Liver (tissue), 3 donors: ENCODE data around the gene ALG6.

Experiments used
- ATF3 ChIP-seq: IDR thresholded peaks from 2 replicates; pipeline ENCODE4 v1.6.1; 2016; ENCODE audit warnings: antibody characterized with exemption
- CTCF ChIP-seq: fragments of 150-350 bp; IDR thresholded peaks from 2 replicates; pipeline ENCODE4 v1.5.1; 2017; ENCODE audit warnings: improper control_type of control experiment, low read depth, low read length; ENCODE audit not compliant: missing input control
- EGR1 ChIP-seq, 2 donors: IDR thresholded peaks; 2 replicates each; pipeline ENCODE4 v1.6.1; 2016 to 2018; ENCODE audit warnings: antibody characterized with exemption in 2 of 2, low read depth in 2 of 2
- FOXA1 ChIP-seq: IDR thresholded peaks from 2 replicates; pipeline ENCODE4 v1.6.1; 2016; ENCODE audit warnings: antibody characterized with exemption
- GABPA ChIP-seq, 2 donors: IDR thresholded peaks in 1 of 2; conservative IDR thresholded peaks in 1 of 2; 2 replicates each; pipeline ENCODE4 v1.6.1; 2016; ENCODE audit warnings: antibody characterized with exemption in 2 of 2, mild to moderate bottlenecking in 1 of 2, moderate library complexity in 1 of 2
- JUND ChIP-seq, 2 donors: IDR thresholded peaks; 2 replicates each; pipeline ENCODE4 v1.6.1; 2016; ENCODE audit warnings: antibody characterized with exemption in 2 of 2
- MAX ChIP-seq: IDR thresholded peaks from 2 replicates; pipeline ENCODE4 v1.6.1; 2016; ENCODE audit warnings: antibody characterized with exemption
- NR2F2 ChIP-seq: IDR thresholded peaks from 2 replicates; pipeline ENCODE4 v1.6.1; 2016; ENCODE audit warnings: antibody characterized with exemption
- RAD21 ChIP-seq, 2 donors: IDR thresholded peaks; 2 replicates each; pipeline ENCODE4 v1.6.1; 2016; ENCODE audit warnings: antibody characterized with exemption in 2 of 2, mild to moderate bottlenecking in 2 of 2
- REST ChIP-seq: IDR thresholded peaks from 2 replicates; pipeline ENCODE4 v1.6.1; 2016; ENCODE audit warnings: antibody characterized with exemption, mild to moderate bottlenecking
- SP1 ChIP-seq: IDR thresholded peaks from 2 replicates; pipeline ENCODE4 v1.6.1; 2018; ENCODE audit warnings: antibody characterized with exemption, mild to moderate bottlenecking
- TAF1 ChIP-seq: conservative IDR thresholded peaks from 2 replicates; pipeline ENCODE4 v1.6.1; 2016; ENCODE audit warnings: antibody characterized with exemption, mild to moderate bottlenecking
- YY1 ChIP-seq: IDR thresholded peaks from 2 replicates; pipeline ENCODE4 v1.6.1; 2016; ENCODE audit warnings: antibody characterized with exemption, mild to moderate bottlenecking
- ZBTB33 ChIP-seq: IDR thresholded peaks from 2 replicates; pipeline ENCODE4 v1.6.1; 2016; ENCODE audit warnings: antibody characterized with exemption
- donor health status: healthy.
- donor health status: healthy.

- TF ChIP-seq YY1 (no peak), RAD21 (IDR thresholded peaks at IDR 0.05) (no peak), CTCF (no peak), ATF3 (no peak), SP1 (no peak), GABPA (IDR thresholded peaks at IDR 0.05 in 1 of 2, conservative IDR thresholded peaks at IDR 0.05 in 1 of 2) (no peak), NR2F2 (no peak), JUND (IDR thresholded peaks at IDR 0.05) (no peak), MAX (no peak), REST (no peak), FOXA1 (no peak), TAF1 (no peak), ZBTB33 (no peak), EGR1 (IDR thresholded peaks at IDR 0.05; ENCODE audit: low read depth in 2 of 2) (no peak)
Observed at GRCh38 chr1:63319046-63320021, 48.1 kb upstream of the ALG6 start.
